Endothelial cell (in vitro differentiated cells): Measurements from ENCODE around the gene ATXN1. TPM values are rescaled to one million over a fixed set of nuclear protein-coding genes. Genes with fewer than 3 reads are reported as not detected.

ENCODE experiments used
- DNase-seq: peaks from one replicate; pipeline ENCODE4 v3.0.0; 2021; ENCODE audit warnings: low spot score
- H3K27ac Mint-ChIP-seq: one replicate; pipeline ENCODE4 v1.8.0; 2021; ENCODE audit warnings: mixed read lengths, inconsistent platforms; ENCODE audit not compliant: unreplicated experiment
- H3K27me3 Mint-ChIP-seq: one replicate; pipeline ENCODE4 v1.8.0; 2021; ENCODE audit warnings: mild to moderate bottlenecking, moderate library complexity, mixed read lengths, inconsistent platforms; ENCODE audit not compliant: unreplicated experiment
- H3K36me3 Mint-ChIP-seq: one replicate; pipeline ENCODE4 v1.8.0; 2021; ENCODE audit warnings: mild to moderate bottlenecking, low read depth, mixed read lengths, inconsistent platforms; ENCODE audit not compliant: unreplicated experiment
- H3K4me1 Mint-ChIP-seq: one replicate; pipeline ENCODE4 v1.8.0; 2021; ENCODE audit warnings: mild to moderate bottlenecking, mixed read lengths, inconsistent platforms; ENCODE audit not compliant: unreplicated experiment
- H3K4me3 Mint-ChIP-seq: one replicate; pipeline ENCODE4 v1.8.0; 2021; ENCODE audit warnings: mild to moderate bottlenecking, mixed read lengths, inconsistent platforms; ENCODE audit not compliant: unreplicated experiment
- H3K9me3 Mint-ChIP-seq: one replicate; pipeline ENCODE4 v1.8.0; 2021; ENCODE audit warnings: mixed read lengths, inconsistent platforms; ENCODE audit not compliant: unreplicated experiment
- CTCF ChIP-seq: fragments of 200-600 bp; sonication (generic); IDR thresholded peaks from one replicate; pipeline ENCODE4 v1.5.0; 2021; ENCODE audit warnings: antibody characterized with exemption; ENCODE audit not compliant: unreplicated experiment
- total RNA-seq: library from RNA; stranded (reverse); fragmentation: NEBNext Ultra II Directional; extraction: Animal tissue kit (Norgen Biotek cat#: 25700); gene quantifications from one replicate; pipeline ENCODE4 v1.2.1, GENCODE V29; 2021; ENCODE audit not compliant: unreplicated experiment

ATXN1 gene
- total RNA-seq, 1 donor from 2014 or later, result 18.7 TPM

GRCh38 chr6:16302721-16303552 is 458.3 kb downstream of the ATXN1 start:
- no peak for TF ChIP-seq CTCF
- H3K4me1 Mint-ChIP-seq, result peaks cover 27% of the 10 kb centered on the region
- no peak for DNase-seq
- no peak overlapping the region for H3K27ac Mint-ChIP-seq
- H3K4me3 Mint-ChIP-seq, result no peak overlapping the region
- no peaks in the 10 kb centered on the region for H3K9me3 Mint-ChIP-seq
- no peaks in the 10 kb centered on the region for H3K36me3 Mint-ChIP-seq
- peaks cover 4% of the 10 kb centered on the region for H3K27me3 Mint-ChIP-seq

GRCh38 chr6:16301511-16301910 is 459.7 kb downstream of the ATXN1 start:
- no peak for TF ChIP-seq CTCF
- H3K27ac Mint-ChIP-seq, result no peak overlapping the region
- H3K4me3 Mint-ChIP-seq, result no peak overlapping the region
- no peaks in the 10 kb centered on the region for H3K9me3 Mint-ChIP-seq
- peaks cover 22% of the 10 kb centered on the region for H3K4me1 Mint-ChIP-seq
- no peaks in the 10 kb centered on the region for H3K36me3 Mint-ChIP-seq
- H3K27me3 Mint-ChIP-seq, result peaks cover 1% of the 10 kb centered on the region
- no peak for DNase-seq

DNA sequence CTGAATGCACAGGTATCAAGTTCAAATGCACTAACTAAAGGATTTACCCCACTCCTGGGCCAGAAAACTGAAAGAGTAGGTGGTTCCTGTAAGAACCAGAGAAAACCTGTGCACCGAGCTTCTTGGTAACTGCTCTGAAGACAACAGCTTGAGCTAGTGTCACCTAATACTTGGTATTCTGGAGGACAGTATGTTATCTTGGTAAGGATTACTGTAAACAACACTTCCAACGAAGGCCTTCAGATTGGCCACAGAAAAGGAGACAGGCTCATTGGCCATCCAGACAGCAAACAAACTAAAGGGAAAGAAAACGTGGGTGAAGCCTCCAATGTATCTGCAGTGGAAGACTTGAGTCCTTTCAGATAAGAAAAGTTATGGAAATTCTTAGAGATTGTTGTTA is 461.4 kb downstream of the ATXN1 start:
- Mint-ChIP-seq H3K9me3 (no peaks in the 10 kb centered on the region), H3K27me3 (peaks cover 3% of the 10 kb centered on the region), H3K36me3 (no peaks in the 10 kb centered on the region), H3K4me3 (no peak overlapping the region), H3K27ac (no peak overlapping the region), H3K4me1 (peaks cover 13% of the 10 kb centered on the region)
- no peak for DNase-seq
- TF ChIP-seq CTCF, result no peak

- DNase-seq, result no peak
- Mint-ChIP-seq H3K4me3 (no peak overlapping the region), H3K36me3 (no peaks in the 10 kb centered on the region), H3K27ac (no peak overlapping the region), H3K4me1 (no peaks in the 10 kb centered on the region), H3K27me3 (peaks cover 1% of the 10 kb centered on the region), H3K9me3 (no peaks in the 10 kb centered on the region)
- no peak for TF ChIP-seq CTCF
Observed at GRCh38 chr6:16296061-16296670, 465.1 kb downstream of the ATXN1 start.

DNA sequence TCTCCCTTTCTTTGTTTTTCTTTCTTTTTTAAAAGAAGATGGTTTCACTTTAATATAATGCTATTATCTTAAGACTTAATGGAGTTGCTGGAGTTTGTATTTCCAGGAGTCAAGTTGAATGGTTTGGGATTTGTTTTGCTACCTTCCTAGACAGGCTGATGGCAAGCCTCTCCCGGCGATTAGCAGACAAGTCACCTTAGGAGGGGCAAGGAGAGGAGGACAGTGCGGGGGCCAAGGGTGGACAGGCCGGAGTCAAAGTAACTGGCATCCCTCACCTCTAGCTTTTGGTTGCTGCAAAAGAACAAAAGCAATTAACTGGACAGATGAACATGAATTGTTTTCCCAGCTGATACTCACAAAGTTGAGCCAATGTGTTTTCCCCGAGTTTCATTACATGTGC is 465.8 kb downstream of the ATXN1 start:
- Mint-ChIP-seq H3K36me3 (no peaks in the 10 kb centered on the region), H3K27me3 (peaks cover 1% of the 10 kb centered on the region), H3K4me3 (no peak overlapping the region), H3K4me1 (no peaks in the 10 kb centered on the region), H3K27ac (no peak overlapping the region), H3K9me3 (no peaks in the 10 kb centered on the region)
- DNase-seq, result no peak
- TF ChIP-seq CTCF, result no peak
